Vagina (tissue), 2 donors: ENCODE measurements around the gene LMBR1.

Experiments used
- POLR2A ChIP-seq, 2 donors: fragments of 450-650 bp; IDR thresholded peaks; one replicate each; pipeline ENCODE4 v1.6.1; 2017; ENCODE audit warnings: antibody characterized with exemption in 2 of 2, mild to moderate bottlenecking in 2 of 2, moderate library complexity in 2 of 2
- TF ChIP-seq, protein P1 (sequence below), 3 experiments: fragments of 450-650 bp in 2 of 3; fragments of 200-600 bp in 1 of 3; sonication (generic) in 1 of 3; IDR thresholded peaks; one replicate each; pipeline ENCODE4 v1.5.1; 2017 to 2019; ENCODE audit warnings: antibody characterized with exemption in 3 of 3, mild to moderate bottlenecking in 2 of 3, moderate library complexity in 2 of 3

DNA sequence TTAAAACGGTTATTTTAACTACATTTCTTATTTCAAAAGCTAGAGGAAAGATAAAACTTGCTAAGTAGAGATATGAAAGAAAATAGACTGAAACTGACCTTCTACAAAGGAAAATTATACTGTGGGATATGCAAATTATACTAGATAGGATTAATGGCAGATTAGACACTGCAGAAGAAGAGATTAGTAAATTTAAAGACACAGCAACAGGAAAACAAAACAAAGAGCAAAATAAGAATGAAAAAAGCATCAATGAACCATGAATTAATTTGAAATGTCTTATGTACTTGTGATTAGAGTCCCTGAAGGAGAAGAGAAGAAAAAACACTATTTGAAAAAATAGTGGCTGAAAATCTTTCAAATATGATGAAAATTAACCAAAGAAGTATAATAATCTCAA lies 200.1 kb downstream of the LMBR1 start:
- TF ChIP-seq, protein P1, sequence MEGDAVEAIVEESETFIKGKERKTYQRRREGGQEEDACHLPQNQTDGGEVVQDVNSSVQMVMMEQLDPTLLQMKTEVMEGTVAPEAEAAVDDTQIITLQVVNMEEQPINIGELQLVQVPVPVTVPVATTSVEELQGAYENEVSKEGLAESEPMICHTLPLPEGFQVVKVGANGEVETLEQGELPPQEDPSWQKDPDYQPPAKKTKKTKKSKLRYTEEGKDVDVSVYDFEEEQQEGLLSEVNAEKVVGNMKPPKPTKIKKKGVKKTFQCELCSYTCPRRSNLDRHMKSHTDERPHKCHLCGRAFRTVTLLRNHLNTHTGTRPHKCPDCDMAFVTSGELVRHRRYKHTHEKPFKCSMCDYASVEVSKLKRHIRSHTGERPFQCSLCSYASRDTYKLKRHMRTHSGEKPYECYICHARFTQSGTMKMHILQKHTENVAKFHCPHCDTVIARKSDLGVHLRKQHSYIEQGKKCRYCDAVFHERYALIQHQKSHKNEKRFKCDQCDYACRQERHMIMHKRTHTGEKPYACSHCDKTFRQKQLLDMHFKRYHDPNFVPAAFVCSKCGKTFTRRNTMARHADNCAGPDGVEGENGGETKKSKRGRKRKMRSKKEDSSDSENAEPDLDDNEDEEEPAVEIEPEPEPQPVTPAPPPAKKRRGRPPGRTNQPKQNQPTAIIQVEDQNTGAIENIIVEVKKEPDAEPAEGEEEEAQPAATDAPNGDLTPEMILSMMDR (IDR thresholded peaks at IDR 0.05), result no peak
- TF ChIP-seq POLR2A (IDR thresholded peaks at IDR 0.05), result no peak
